PFSK-1 (cell line): ENCODE measurements around the gene KAZN.

Experiments
- FOXP2 ChIP-seq: optimal IDR thresholded peaks from 2 replicates; pipeline ENCODE3; 2011; ENCODE audit warnings: borderline replicate concordance, control low read depth, inconsistent platforms; ENCODE audit not compliant: insufficient read depth; ENCODE audit errors: extremely low read length, extremely low read depth
- POLR2AphosphoS5 ChIP-seq: IDR thresholded peaks from 2 replicates; pipeline ENCODE4 v1.6.1; 2012; ENCODE audit warnings: low read depth, mild to moderate bottlenecking, control low read depth, low read length, moderate library complexity
- REST ChIP-seq, 2 experiments: IDR thresholded peaks; 2 replicates each; pipeline versions ENCODE4 v1.6.1 to v1.8.0; 2011 to 2012; ENCODE audit warnings: low read depth in 2 of 2, low read length in 2 of 2, control low read depth in 1 of 2, inconsistent platforms in 1 of 2, mild to moderate bottlenecking in 1 of 2, moderate library complexity in 1 of 2; ENCODE audit not compliant: insufficient read depth in 1 of 2
- SIN3A ChIP-seq: IDR thresholded peaks from 2 replicates; pipeline ENCODE4 v1.6.1; 2012; ENCODE audit warnings: mild to moderate bottlenecking, low read length, moderate library complexity, borderline replicate concordance; ENCODE audit not compliant: insufficient read depth
- TAF1 ChIP-seq: IDR thresholded peaks from 2 replicates; pipeline ENCODE4 v1.6.1; 2012; ENCODE audit warnings: low read length, control low read depth, borderline replicate concordance; ENCODE audit not compliant: insufficient read depth

Gene KAZN

GRCh38 chr1:14743368-14743767, 144.9 kb downstream of the KAZN start:
- TF ChIP-seq POLR2AphosphoS5 (no peak), REST (IDR thresholded peaks at IDR 0.05; ENCODE audit: insufficient read depth in 1 of 2, low read depth in 2 of 2, low read length in 2 of 2) (no peak), TAF1 (no peak), SIN3A (no peak), FOXP2 (no peak)

- no peak for TF ChIP-seq POLR2AphosphoS5
- TF ChIP-seq FOXP2: no peak
- no peak for TF ChIP-seq SIN3A
- no peak for TF ChIP-seq TAF1
- no peak for TF ChIP-seq REST (IDR thresholded peaks at IDR 0.05; ENCODE audit: insufficient read depth in 1 of 2, low read depth in 2 of 2, low read length in 2 of 2)
Observed at GRCh38 chr1:14745001-14745720, 146.7 kb downstream of the KAZN start.

GRCh38 chr1:14745789-14746188, 147.3 kb downstream of the KAZN start:
- TF ChIP-seq FOXP2 (no peak), SIN3A (no peak), TAF1 (no peak), POLR2AphosphoS5 (no peak), REST (IDR thresholded peaks at IDR 0.05; ENCODE audit: insufficient read depth in 1 of 2, low read depth in 2 of 2, low read length in 2 of 2) (no peak)

- TF ChIP-seq FOXP2 (no peak), POLR2AphosphoS5 (no peak), SIN3A (no peak), TAF1 (no peak), REST (IDR thresholded peaks at IDR 0.05; ENCODE audit: insufficient read depth in 1 of 2, low read depth in 2 of 2, low read length in 2 of 2) (no peak)
Observed at GRCh38 chr1:14746393-14746792, 147.9 kb downstream of the KAZN start.

GRCh38 chr1:14748151-14748550, 149.7 kb downstream of the KAZN start:
- TF ChIP-seq TAF1 (no peak), SIN3A (no peak), POLR2AphosphoS5 (no peak), REST (IDR thresholded peaks at IDR 0.05; ENCODE audit: insufficient read depth in 1 of 2, low read depth in 2 of 2, low read length in 2 of 2) (no peak), FOXP2 (no peak)
